ENCODE data around the gene L3MBTL4.
"Not testable (repeated sequence)": the region's sequence is repeated elsewhere in the genome, so short reads cannot be mapped to it uniquely, and the experiment has no call there.

Gene L3MBTL4

DNA sequence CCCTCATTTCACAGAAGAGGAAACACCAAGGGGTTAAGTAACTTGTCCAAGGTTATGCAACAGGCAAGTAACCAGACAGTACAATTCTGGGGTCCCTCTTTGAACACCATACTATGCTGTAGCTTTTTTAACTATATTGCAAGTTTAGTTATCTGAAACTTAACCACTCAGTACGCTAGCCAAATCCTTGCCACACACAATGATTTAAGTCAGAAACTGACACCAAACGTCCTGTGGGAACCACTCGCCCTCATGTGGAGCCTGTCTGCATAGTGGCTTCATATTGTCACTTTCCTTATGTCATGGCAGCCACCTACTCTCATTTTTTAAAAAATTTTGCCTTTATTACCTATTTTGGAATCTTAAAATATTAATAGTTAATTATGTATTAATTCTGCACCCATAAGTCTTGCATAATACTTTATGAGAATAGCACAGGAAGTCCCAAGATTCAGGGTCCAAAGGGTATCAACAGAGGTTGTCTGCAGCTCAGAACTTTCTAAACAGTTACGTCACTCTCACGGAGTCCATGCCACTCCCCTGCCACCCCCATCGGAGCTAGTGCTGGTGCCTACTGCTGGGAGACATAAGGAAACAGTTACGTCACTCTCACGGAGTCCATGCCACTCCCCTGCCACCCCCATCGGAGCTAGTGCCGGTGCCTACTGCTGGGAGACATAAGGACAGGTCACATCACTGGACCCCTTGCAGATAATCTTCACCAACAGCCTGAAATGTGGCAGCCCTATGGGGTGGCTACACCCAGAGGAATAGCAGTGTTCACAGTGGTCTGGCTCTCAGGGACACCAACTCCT, 99.0 kb downstream of the L3MBTL4 start:
- H3K27ac Mint-ChIP-seq, result no peak overlapping the region
- no peaks in the 10 kb centered on the region for H3K4me1 Mint-ChIP-seq
- H3K4me3 Mint-ChIP-seq, result no peak overlapping the region
- no peak for ATAC-seq
- H3K27me3 Mint-ChIP-seq, result no peaks in the 10 kb centered on the region
- peaks cover 10 to 16% of the 10 kb centered on the region in 2 donors for H3K9me3 Mint-ChIP-seq
- no peak for DNase-seq

DNA sequence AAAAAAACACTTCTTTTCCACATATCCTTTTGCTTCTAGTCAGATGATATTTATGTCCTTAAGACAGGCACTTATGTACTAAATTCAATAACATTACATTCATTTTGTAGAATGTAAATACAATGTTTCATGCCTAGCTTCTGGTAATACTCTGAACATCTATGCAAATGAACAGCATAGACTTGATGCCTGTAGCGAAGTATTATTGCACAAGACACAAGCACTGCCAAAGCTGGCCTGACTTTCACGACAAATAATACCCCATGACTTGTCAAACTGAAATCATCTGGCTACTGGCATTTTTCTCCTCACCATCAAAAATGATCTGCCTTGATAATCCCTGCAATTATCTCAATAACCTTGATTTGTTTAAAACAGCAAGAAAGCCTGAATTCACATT, 101.3 kb downstream of the L3MBTL4 start:
- Mint-ChIP-seq H3K9me3 (peaks cover 5 to 8% of the 10 kb centered on the region in 2 donors), H3K27me3 (no peaks in the 10 kb centered on the region), H3K27ac (no peak overlapping the region), H3K4me1 (no peaks in the 10 kb centered on the region), H3K4me3 (no peak overlapping the region)
- no peak for ATAC-seq
- DNase-seq, result no peak

DNA sequence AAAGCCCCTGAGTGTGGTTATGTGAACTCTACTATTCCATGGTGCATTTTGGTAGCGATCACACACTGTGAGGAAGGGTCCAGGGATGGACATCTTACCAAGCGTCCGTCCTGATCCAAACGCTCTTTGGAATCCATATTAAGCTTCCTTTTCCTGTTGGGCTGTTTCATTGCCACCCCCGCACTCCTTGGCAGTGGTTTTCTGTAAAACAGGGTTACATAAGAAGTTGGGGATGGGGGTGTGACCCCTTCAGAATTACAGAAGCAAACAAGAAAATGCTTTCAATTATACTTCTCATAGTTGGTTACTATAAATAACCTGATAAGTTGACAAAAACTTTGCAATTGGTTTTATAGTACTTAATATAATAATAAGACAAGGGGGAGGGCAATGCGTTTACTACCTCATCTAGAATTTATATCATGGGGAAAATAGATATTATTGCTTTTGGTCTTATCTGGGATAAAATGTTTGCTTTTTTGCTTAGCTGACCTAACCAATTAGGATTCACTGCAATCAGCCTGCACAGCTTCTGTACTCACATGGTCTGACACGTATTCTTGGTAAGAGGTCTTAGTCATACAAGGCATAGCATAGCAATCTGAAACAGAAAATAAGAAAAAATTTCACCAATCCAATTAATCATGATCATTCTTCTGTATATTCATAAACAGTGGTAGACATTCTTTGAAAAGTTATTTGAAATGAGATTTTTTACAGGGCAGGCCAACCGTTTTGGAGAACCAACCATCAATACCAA, 103.1 kb downstream of the L3MBTL4 start:
- Mint-ChIP-seq H3K9me3 (peaks cover 8 to 12% of the 10 kb centered on the region in 2 donors), H3K4me3 (no peak overlapping the region), H3K27ac (no peak overlapping the region), H3K4me1 (no peaks in the 10 kb centered on the region), H3K27me3 (no peaks in the 10 kb centered on the region)
- ATAC-seq (no peak), DNase-seq (no peak)

GRCh38 chr18:6310714-6311113, 104.0 kb downstream of the L3MBTL4 start:
- ATAC-seq (no peak), DNase-seq (no peak)
- Mint-ChIP-seq H3K27ac (no peak overlapping the region), H3K4me1 (no peaks in the 10 kb centered on the region), H3K4me3 (no peak overlapping the region), H3K27me3 (no peaks in the 10 kb centered on the region), H3K9me3 (peaks cover 8 to 12% of the 10 kb centered on the region in 2 donors)

- Mint-ChIP-seq H3K27me3 (no peaks in the 10 kb centered on the region), H3K9me3 (no peaks in the 10 kb centered on the region)
Observed at GRCh38 chr18:6297875-6298274, 116.8 kb downstream of the L3MBTL4 start.

DNA sequence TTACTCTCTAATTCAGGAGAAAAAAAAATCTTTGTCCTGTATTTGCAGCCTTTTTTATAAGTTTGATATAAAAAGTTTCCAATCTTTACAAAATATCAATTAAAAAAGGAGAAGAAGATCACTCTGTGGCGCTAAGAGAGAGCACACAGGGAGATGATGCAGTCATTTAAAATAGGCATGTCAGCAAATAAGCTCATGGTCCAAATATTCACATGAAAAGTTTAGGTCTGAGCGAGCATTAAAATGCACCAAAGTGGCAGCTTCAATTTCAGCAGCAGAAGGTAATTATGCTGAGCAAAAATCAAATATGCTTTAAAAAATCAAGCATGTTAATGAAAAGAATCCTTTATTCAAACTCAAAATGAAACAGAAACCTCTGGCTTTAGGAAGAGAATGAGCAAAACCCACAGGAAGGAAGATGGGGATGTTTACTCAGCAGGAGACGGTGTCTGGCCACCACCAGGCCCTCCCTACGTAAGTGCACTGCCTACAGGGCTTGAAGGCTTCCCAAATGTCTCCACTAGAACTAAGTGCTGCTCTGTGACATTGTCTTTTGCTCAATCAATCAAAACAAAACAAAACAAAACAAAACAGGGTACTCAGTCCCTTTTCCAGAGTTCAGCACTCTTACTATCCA, 120.4 kb downstream of the L3MBTL4 start:
- Mint-ChIP-seq H3K4me3 (no peak overlapping the region), H3K9me3 (no peaks in the 10 kb centered on the region), H3K27ac (no peak overlapping the region), H3K4me1 (no peaks in the 10 kb centered on the region), H3K27me3 (no peaks in the 10 kb centered on the region)
- DNase-seq (no peak), ATAC-seq (no peak)

More at GRCh38 chr18:6297875-6298274, 116.8 kb downstream of the L3MBTL4 start:
- Mint-ChIP-seq H3K27ac (no peak overlapping the region), H3K4me1 (no peaks in the 10 kb centered on the region), H3K4me3 (no peak overlapping the region)
- DNase-seq (no peak), ATAC-seq (no peak)

DNA sequence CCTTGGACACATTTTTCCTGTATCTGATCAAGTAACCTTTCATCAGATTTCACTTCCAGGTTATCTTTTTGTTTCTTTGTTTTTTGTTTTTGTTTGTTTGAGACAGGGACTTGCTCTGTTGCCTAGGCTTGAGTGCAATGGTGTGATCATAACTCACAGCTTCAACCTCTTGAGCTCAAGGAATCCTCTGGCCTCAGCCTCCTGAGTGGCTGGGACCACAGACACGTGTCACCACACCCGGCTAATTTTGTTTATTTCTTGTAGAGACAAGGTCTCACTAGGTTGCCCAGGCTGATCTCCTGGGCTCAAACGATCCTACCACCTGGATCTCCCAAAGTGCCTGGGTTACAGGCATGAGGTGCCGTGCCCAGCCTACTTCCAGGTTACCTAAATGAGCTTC, 124.9 kb downstream of the L3MBTL4 start:
- Mint-ChIP-seq H3K4me3 (no peak overlapping the region), H3K27me3 (no peaks in the 10 kb centered on the region), H3K4me1 (no peaks in the 10 kb centered on the region), H3K9me3 (peaks cover 0 to under 1% of the 10 kb centered on the region in 2 donors), H3K27ac (no peak overlapping the region)
- no peak for ATAC-seq
- DNase-seq, result no peak

- no peak for DNase-seq
- no peak overlapping the region for H3K27ac Mint-ChIP-seq
- H3K9me3 Mint-ChIP-seq, result peaks cover 0 to 7% of the 10 kb centered on the region in 2 donors
- H3K4me3 Mint-ChIP-seq, result no peak overlapping the region
- ATAC-seq, result no peak
- no peaks in the 10 kb centered on the region for H3K27me3 Mint-ChIP-seq
- no peaks in the 10 kb centered on the region for H3K4me1 Mint-ChIP-seq
Observed at GRCh38 chr18:6286585-6286984, 128.1 kb downstream of the L3MBTL4 start.

DNA sequence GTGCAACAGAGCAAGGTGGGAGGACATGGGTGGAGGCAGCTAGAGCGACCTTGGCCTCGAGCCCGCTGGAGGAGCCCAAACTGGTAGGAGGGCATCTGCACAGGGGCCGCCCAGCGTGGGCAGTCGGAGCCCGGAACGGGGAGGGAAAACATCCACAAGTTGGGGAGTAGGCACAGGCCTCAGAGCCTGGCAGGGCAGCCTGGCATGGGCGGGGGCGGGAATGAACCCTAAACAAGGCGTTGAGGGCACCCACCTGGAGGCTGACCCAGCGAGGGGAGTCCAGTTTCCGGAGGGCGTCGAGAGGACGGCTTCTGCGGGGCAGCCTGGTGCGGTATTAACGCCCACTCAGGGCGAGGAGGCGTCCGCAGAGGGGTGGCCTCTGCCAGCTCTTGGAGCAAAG, 129.9 kb downstream of the L3MBTL4 start:
- peaks cover 0 to 7% of the 10 kb centered on the region in 2 donors for H3K9me3 Mint-ChIP-seq
- ATAC-seq, result no peak
- no peak overlapping the region for H3K27ac Mint-ChIP-seq
- H3K4me1 Mint-ChIP-seq, result no peaks in the 10 kb centered on the region
- no peaks in the 10 kb centered on the region for H3K27me3 Mint-ChIP-seq
- no peak for DNase-seq
- H3K4me3 Mint-ChIP-seq, result no peak overlapping the region

DNA sequence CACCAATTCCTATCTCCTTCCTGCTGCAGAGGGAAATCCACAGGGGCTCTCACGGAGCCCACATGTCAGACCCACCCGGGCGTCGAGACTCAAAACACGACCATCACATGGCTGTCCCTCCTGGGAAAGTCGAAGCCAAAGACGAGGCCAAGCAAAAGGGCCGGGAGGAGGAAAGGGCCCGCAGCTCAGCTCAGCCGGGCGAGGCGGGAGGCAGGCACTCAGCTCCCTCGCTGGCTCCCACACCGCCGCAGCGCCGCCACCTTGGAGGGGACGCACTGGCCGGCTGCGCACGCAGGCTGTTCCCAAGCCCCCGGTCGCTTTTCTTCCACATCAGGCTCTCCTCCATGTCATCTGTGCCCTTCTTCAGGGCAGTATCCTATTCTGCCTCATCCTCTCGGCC, 130.4 kb downstream of the L3MBTL4 start:
- Mint-ChIP-seq H3K4me1 (no peaks in the 10 kb centered on the region), H3K27me3 (no peaks in the 10 kb centered on the region), H3K4me3 (no peak overlapping the region), H3K9me3 (peaks cover 0 to 7% of the 10 kb centered on the region in 2 donors), H3K27ac (no peak overlapping the region)
- DNase-seq (no peak), ATAC-seq (no peak)

DNA sequence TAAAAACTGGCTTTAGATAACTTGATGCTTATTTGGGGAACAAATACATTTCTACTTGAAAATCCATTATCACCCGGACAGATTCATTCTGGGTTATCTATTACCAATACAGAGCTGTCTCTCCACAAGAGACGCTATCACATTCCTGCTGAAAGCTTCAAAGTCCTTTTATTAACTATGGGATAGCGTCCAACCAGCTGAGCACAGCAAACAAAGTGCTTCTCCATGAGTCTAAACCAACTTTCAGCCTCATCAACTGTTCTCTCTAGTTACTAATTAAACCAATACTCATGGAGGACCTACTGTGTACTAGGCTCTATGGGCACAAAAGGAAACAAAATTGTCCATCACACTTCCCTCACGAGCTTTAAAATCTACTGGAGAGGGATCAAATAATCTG, 132.8 kb downstream of the L3MBTL4 start:
- H3K27ac Mint-ChIP-seq, result no peak overlapping the region
- DNase-seq (no peak), ATAC-seq (no peak)
- no peak overlapping the region for H3K4me3 Mint-ChIP-seq
- H3K27me3 Mint-ChIP-seq, result no peaks in the 10 kb centered on the region
- peaks cover 0 to 7% of the 10 kb centered on the region in 2 donors for H3K9me3 Mint-ChIP-seq
- no peaks in the 10 kb centered on the region for H3K4me1 Mint-ChIP-seq

GRCh38 chr18:6280211-6280743, 134.4 kb downstream of the L3MBTL4 start:
- Mint-ChIP-seq H3K4me1 (no peaks in the 10 kb centered on the region), H3K27me3 (peaks cover 2% of the 10 kb centered on the region), H3K27ac (no peak overlapping the region), H3K4me3 (no peak overlapping the region), H3K9me3 (peaks cover 0 to 7% of the 10 kb centered on the region in 2 donors)
- no peak for DNase-seq
- no peak for ATAC-seq

DNA sequence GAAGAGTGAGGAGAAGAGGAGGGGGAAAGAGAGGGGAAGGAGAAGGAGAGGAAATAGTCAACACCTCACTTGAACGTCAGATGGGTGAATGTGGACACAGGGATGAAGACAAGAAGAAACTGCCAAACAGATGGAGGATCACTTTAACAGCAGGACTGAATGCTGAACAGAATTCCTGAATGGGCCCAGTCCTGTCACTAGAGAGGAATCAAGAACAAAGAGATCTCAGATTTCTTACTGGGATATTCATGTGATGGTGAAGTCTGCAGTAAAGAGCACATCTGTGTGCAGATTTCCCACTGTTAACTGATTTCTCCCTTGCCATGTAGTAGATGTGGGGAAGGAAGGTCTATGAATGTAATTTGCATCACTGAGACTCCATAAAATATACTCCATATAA, 135.4 kb downstream of the L3MBTL4 start:
- peaks cover 10% of the 10 kb centered on the region for H3K27me3 Mint-ChIP-seq
- no peak overlapping the region for H3K4me3 Mint-ChIP-seq
- H3K9me3 Mint-ChIP-seq, result peaks cover 0 to 8% of the 10 kb centered on the region in 2 donors
- no peak overlapping the region for H3K27ac Mint-ChIP-seq
- H3K4me1 Mint-ChIP-seq, result no peaks in the 10 kb centered on the region
- ATAC-seq (no peak), DNase-seq (no peak)

- Mint-ChIP-seq H3K4me1 (peaks cover 10% of the 10 kb centered on the region), H3K9me3 (peaks cover 0 to 28% of the 10 kb centered on the region in 2 donors), H3K27me3 (peaks cover 33% of the 10 kb centered on the region), H3K4me3 (no peak overlapping the region), H3K27ac (no peak overlapping the region)
- ATAC-seq, result no peak
- no peak for DNase-seq
Observed at GRCh38 chr18:6273423-6273822, 141.3 kb downstream of the L3MBTL4 start.

DNA sequence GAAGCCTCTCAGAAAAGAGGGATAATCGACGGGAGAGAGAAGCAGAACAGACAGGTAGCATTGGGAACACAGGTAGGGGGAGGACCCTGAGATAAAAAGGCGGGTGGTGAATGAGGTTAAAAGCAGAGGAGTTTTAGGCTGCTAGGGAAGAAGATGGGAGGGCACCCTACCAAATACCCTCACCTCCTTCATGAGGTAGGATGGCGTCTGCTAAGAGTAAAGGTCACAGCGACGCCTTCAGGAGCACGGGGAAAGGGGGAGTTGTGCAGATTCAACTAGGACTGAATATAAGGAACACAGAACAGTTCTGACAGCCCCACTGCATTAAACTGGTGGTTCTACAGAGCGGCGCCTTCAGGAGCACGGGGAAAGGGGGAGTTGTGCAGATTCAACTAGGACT, 142.6 kb downstream of the L3MBTL4 start:
- H3K27ac Mint-ChIP-seq, DNase-seq, ATAC-seq, H3K4me3 Mint-ChIP-seq: not testable (repeated sequence)
- Mint-ChIP-seq H3K27me3 (peaks cover 33% of the 10 kb centered on the region), H3K9me3 (peaks cover 0 to 28% of the 10 kb centered on the region in 2 donors), H3K4me1 (peaks cover 10% of the 10 kb centered on the region)

Measured in stimulated activated naive CD8-positive, alpha-beta T cell treated with anti-CD3 and anti-CD28 coated beads, Interleukin-15, amount 100 ng/mL, for 72 hours (primary cell).